Trophoblast cell (in vitro differentiated cells and primary cell): ENCODE results near the gene PEX14.

Experiments
- DNase-seq, 2 donors: peaks; one replicate each; pipeline ENCODE4 v3.0.0-alpha.2; 2016
- H2AFZ ChIP-seq: 2 replicates; pipeline ENCODE4 v1.6.1; 2013; ENCODE audit warnings: low read length, moderate library complexity, mild to moderate bottlenecking; ENCODE audit not compliant: insufficient read depth, poor library complexity
- H2AK5ac ChIP-seq: 2 replicates; pipeline ENCODE4 v1.6.1; 2013; ENCODE audit warnings: mild to moderate bottlenecking, low read length
- H2BK120ac ChIP-seq: 2 replicates; pipeline ENCODE4 v1.6.1; 2013; ENCODE audit warnings: low read length, mild to moderate bottlenecking, moderate library complexity; ENCODE audit not compliant: insufficient read depth, poor library complexity
- H2BK12ac ChIP-seq: 2 replicates; pipeline ENCODE4 v1.6.1; 2013; ENCODE audit warnings: mild to moderate bottlenecking, low read length, moderate library complexity
- H2BK5ac ChIP-seq: 2 replicates; pipeline ENCODE4 v1.6.1; 2013; ENCODE audit warnings: low read length, low read depth, moderate library complexity, mild to moderate bottlenecking; ENCODE audit not compliant: poor library complexity
- H3K14ac ChIP-seq: 2 replicates; pipeline ENCODE4 v1.6.1; 2013; ENCODE audit warnings: mild to moderate bottlenecking, low read length
- H3K18ac ChIP-seq: 2 replicates; pipeline ENCODE4 v1.6.1; 2013; ENCODE audit warnings: mild to moderate bottlenecking, low read length
- H3K23ac ChIP-seq: 2 replicates; pipeline ENCODE4 v1.6.1; 2013; ENCODE audit warnings: low read length
- H3K27ac ChIP-seq: 2 replicates; pipeline ENCODE4 v1.5.1; 2013; ENCODE audit warnings: low read depth, mild to moderate bottlenecking, inconsistent platforms, low read length, moderate library complexity
- H3K27me3 ChIP-seq: 2 replicates; pipeline ENCODE4 v1.6.1; 2013; ENCODE audit warnings: inconsistent platforms, mild to moderate bottlenecking, low read length, moderate library complexity; ENCODE audit not compliant: insufficient read depth
- H3K36me3 ChIP-seq, 2 experiments: 1 replicate in 1 of 2; 2 replicates in 1 of 2; pipeline ENCODE4 v1.6.1; 2013; ENCODE audit warnings: low read length in 2 of 2, mild to moderate bottlenecking in 2 of 2, moderate library complexity in 1 of 2; ENCODE audit not compliant: insufficient read depth in 2 of 2, control insufficient read depth in 1 of 2
- H3K4ac ChIP-seq: 2 replicates; pipeline ENCODE4 v1.6.1; 2013; ENCODE audit warnings: low read depth, mild to moderate bottlenecking, low read length, moderate library complexity
- H3K4me1 ChIP-seq, 2 experiments: 1 replicate in 1 of 2; 2 replicates in 1 of 2; pipeline ENCODE4 v1.6.1; 2013; ENCODE audit warnings: low read length in 2 of 2, mild to moderate bottlenecking in 2 of 2, moderate library complexity in 1 of 2; ENCODE audit not compliant: insufficient read depth in 2 of 2, control insufficient read depth in 1 of 2
- H3K4me2 ChIP-seq: 2 replicates; pipeline ENCODE4 v1.6.1; 2013; ENCODE audit warnings: inconsistent platforms, mild to moderate bottlenecking, low read length, moderate library complexity
- H3K4me3 ChIP-seq: 2 replicates; pipeline ENCODE4 v1.5.1; 2013; ENCODE audit warnings: mild to moderate bottlenecking, low read depth, low read length, inconsistent platforms
- H3K79me1 ChIP-seq: one replicate; pipeline ENCODE4 v1.6.1; 2013; ENCODE audit warnings: low read length
- H3K79me2 ChIP-seq: 2 replicates; pipeline ENCODE4 v1.6.1; 2013; ENCODE audit warnings: low read length, mild to moderate bottlenecking; ENCODE audit not compliant: control insufficient read depth, insufficient read depth, poor library complexity
- H3K9ac ChIP-seq: 2 replicates; pipeline ENCODE4 v1.6.1; 2013; ENCODE audit warnings: mild to moderate bottlenecking, low read length
- H3K9me3 ChIP-seq: 2 replicates; pipeline ENCODE4 v1.6.1; 2013; ENCODE audit warnings: low read depth, mild to moderate bottlenecking, control low read depth, inconsistent platforms, low read length; ENCODE audit not compliant: insufficient read depth
- H4K12ac ChIP-seq: 2 replicates; pipeline ENCODE4 v1.6.1; 2013; ENCODE audit warnings: low read depth, mild to moderate bottlenecking, low read length, moderate library complexity
- H4K8ac ChIP-seq: 2 replicates; pipeline ENCODE4 v1.6.1; 2013; ENCODE audit warnings: low read depth, mild to moderate bottlenecking, low read length, moderate library complexity
- H4K91ac ChIP-seq: one replicate; pipeline ENCODE4 v1.6.1; 2013; ENCODE audit warnings: low read depth, mild to moderate bottlenecking, low read length, moderate library complexity
- WGBS: extraction: QIAGEN DNeasy Blood & Tissue Kit; methylation state at CpG from one replicate; pipeline ENCODE4 v1.1.7; 2013; ENCODE audit warnings: missing lambda C conversion rate; ENCODE audit not compliant: insufficient read length, insufficient coverage; ENCODE audit errors: extremely low coverage; 5-methylcytosine and 5-hydroxymethylcytosine counted together

PEX14 gene

DNA sequence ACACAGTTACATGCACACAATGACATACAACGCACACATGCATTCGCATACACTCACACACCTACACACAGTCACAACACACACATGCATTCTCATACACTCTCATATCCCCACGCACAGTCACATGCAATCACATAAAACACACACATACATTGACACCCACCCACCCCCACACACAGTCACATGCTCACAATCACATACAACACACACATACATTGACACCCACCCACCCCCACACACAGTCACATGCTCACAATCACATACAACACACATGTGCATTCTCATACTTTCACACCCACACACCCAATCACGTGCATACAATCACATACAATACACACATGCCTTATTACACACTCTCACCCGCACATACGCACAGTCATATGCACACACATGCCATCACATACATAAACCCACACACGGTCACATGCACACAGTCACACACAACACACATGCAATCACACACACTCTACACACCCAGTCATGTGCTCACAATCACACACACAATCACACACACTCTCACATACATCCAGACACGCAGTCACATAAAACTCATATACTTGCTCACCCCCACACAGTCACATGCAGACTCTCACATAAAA lies 187.4 kb downstream of the PEX14 start:
- no peak overlapping the region for H3K4ac ChIP-seq
- no peak overlapping the region for H2BK12ac ChIP-seq
- no peak overlapping the region for H4K12ac ChIP-seq
- DNase-seq = no peak
- 100% methylated on average over 7 of the region's 8 CpGs for WGBS
- no peaks in the 10 kb centered on the region for H3K79me1 ChIP-seq
- H3K14ac ChIP-seq = no peak overlapping the region
- H3K27ac ChIP-seq = no peak overlapping the region
- no peaks in the 10 kb centered on the region for H3K36me3 ChIP-seq
- no peak overlapping the region for H3K9ac ChIP-seq
- no peak overlapping the region for H3K23ac ChIP-seq
- H3K9me3 ChIP-seq = peaks cover 8% of the 10 kb centered on the region
- H2BK120ac ChIP-seq = no peak overlapping the region
- peaks cover 0 to 2% of the 10 kb centered on the region in 2 experiments for H3K4me1 ChIP-seq
- H2AK5ac ChIP-seq = no peak overlapping the region
- no peaks in the 10 kb centered on the region for H3K79me2 ChIP-seq
- H2AFZ ChIP-seq = no peak overlapping the region
- H3K27me3 ChIP-seq = no peaks in the 10 kb centered on the region
- H4K91ac ChIP-seq = no peak overlapping the region
- no peak overlapping the region for H3K4me3 ChIP-seq
- H3K18ac ChIP-seq = no peak overlapping the region
- H4K8ac ChIP-seq = no peak overlapping the region
- no peak overlapping the region for H2BK5ac ChIP-seq
- H3K4me2 ChIP-seq = no peak overlapping the region

DNA sequence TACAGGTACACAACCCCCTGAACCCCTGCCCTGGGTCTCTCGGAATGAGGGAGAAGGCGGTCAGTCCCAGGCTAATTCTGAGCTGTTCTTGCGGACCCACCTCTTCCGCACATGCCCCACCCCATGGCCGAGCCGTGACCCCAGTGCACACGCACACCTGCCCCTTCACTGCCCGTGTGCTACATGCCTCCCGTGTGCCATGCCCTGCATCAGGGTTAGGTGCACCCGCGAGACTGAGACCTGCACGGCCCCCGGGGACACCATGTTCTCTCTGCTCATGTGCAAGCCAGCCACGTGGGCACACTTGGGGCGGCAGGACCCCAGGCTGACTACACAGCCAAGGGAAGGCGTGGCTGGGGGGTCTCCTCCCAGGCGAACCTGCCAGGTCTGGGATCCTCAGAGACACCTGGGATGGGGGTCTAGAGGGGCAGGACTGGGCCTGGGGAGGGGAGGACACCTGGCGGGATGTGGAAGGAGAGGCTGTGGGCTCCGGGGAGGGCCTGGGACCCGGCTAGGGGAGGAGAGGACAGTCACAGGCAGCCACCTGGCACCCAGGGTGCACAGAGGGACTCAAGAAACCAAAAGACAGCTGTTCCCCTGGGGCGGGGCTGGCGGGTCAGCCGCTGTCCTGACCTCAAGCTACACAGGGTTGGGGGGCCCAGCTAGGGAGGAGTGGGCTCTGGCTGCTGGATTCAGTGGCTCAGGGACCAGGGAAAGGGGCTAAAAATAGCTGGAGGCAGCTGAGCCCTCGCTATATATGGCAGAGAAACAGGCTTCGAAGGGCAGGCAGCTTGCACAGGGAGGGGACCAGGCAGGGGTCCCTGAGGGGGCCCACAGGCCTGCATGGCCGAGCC lies 188.3 kb downstream of the PEX14 start:
- Histone ChIP-seq H3K4me3 (no peak overlapping the region), H3K27me3 (no peaks in the 10 kb centered on the region), H3K27ac (no peak overlapping the region), H3K4me2 (no peak overlapping the region), H3K79me1 (no peaks in the 10 kb centered on the region), H2AK5ac (no peak overlapping the region), H2BK120ac (no peak overlapping the region), H4K91ac (no peak overlapping the region), H3K36me3 (no peaks in the 10 kb centered on the region), H3K14ac (no peak overlapping the region), H2BK12ac (no peak overlapping the region), H3K9ac (no peak overlapping the region), H3K79me2 (no peaks in the 10 kb centered on the region), H2BK5ac (no peak overlapping the region), H3K23ac (no peak overlapping the region), H3K18ac (no peak overlapping the region), H4K8ac (no peak overlapping the region), H4K12ac (no peak overlapping the region), H3K9me3 (peaks cover 8% of the 10 kb centered on the region), H3K4ac (no peak overlapping the region), H3K4me1 (peaks cover 0 to 2% of the 10 kb centered on the region in 2 experiments), H2AFZ (no peak overlapping the region)
- whole genome bisulfite sequencing = no CpG with 5 or more reads among the region's 26 CpGs
- DNase-seq = no peak

DNA sequence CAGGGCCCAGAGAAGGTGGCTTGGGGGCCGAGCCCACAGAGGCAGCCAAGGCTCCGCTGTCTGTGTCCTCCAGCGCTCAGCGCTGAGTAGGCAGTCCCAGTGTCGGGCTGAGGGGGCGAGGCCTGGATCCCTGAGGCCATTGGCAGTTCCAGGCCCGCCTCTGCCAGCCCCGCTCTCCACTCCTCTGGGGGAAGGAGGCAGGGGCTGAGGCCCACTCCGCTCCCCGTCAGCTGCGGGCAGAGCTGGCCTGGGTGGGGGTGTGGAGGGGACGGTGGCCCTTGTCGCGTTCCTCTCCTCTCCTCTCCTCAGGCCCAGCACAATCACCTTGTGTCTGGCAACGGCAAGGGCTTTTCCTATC lies 188.9 kb downstream of the PEX14 start:
- Histone ChIP-seq H3K18ac (no peak overlapping the region), H2BK12ac (no peak overlapping the region), H3K9ac (no peak overlapping the region), H2BK5ac (no peak overlapping the region), H4K91ac (no peak overlapping the region), H2BK120ac (no peak overlapping the region), H3K79me2 (no peaks in the 10 kb centered on the region), H3K23ac (no peak overlapping the region), H3K27me3 (no peaks in the 10 kb centered on the region), H4K12ac (no peak overlapping the region), H3K79me1 (no peaks in the 10 kb centered on the region), H3K14ac (no peak overlapping the region), H3K9me3 (peaks cover 8% of the 10 kb centered on the region), H2AFZ (no peak overlapping the region), H3K36me3 (no peaks in the 10 kb centered on the region), H3K27ac (no peak overlapping the region), H3K4ac (no peak overlapping the region), H3K4me1 (peaks cover 0 to 2% of the 10 kb centered on the region in 2 experiments), H3K4me3 (no peak overlapping the region), H2AK5ac (no peak overlapping the region), H3K4me2 (no peak overlapping the region), H4K8ac (no peak overlapping the region)
- DNase-seq = no peak
- WGBS = no CpG with 5 or more reads among the region's 15 CpGs

DNA sequence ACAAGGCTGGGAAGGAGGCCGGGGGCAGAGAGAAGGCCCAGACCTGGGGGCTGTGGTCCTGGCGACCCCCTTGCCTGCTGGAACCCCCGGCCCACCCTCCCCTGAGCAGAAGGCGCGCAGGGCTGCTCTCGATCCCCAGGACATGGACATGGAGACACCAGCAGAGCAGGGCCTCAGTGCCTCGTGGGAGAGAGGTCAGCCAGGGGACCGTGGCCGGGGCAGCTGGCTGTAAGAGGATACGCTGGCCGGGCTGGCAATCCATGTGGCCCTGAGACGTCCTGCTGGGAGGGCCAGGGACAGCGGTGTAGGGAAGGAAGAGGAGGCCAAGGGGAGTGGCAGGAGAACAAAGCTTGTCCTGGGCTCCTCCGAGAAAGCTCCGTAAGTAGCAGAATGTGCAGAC lies 189.5 kb downstream of the PEX14 start:
- Histone ChIP-seq H2AK5ac (no peak overlapping the region), H3K14ac (no peak overlapping the region), H3K27ac (no peak overlapping the region), H4K91ac (no peak overlapping the region), H4K12ac (no peak overlapping the region), H3K27me3 (no peaks in the 10 kb centered on the region), H3K36me3 (no peaks in the 10 kb centered on the region), H3K4ac (no peak overlapping the region), H2BK5ac (no peak overlapping the region), H3K4me3 (no peak overlapping the region), H3K9me3 (peaks cover 8% of the 10 kb centered on the region), H2BK12ac (no peak overlapping the region), H2AFZ (no peak overlapping the region), H2BK120ac (no peak overlapping the region), H3K79me2 (no peaks in the 10 kb centered on the region), H3K18ac (no peak overlapping the region), H3K23ac (no peak overlapping the region), H3K79me1 (no peaks in the 10 kb centered on the region), H3K9ac (no peak overlapping the region), H4K8ac (no peak overlapping the region), H3K4me2 (no peak overlapping the region), H3K4me1 (peaks cover 0 to 2% of the 10 kb centered on the region in 2 experiments)
- no CpG with 5 or more reads among the region's 15 CpGs for WGBS
- DNase-seq = no peak
